CD4-positive, alpha-beta T cell (primary cell): ENCODE measurements around the gene COL4A6. TPM values are rescaled to one million over a fixed set of nuclear protein-coding genes. Genes with fewer than 3 reads are reported as not detected.

Experiments
- ATAC-seq: fragments of 200-7000 bp; cut with Tn5 transposase; one replicate; pipeline ENCODE4 v1.10.0; 2022; ENCODE audit warnings: mild to moderate bottlenecking; ENCODE audit not compliant: poor library complexity
- CTCF ChIA-PET: fragments of 350-600 bp; sonication (Branson Sonifier 250); formaldehyde crosslinking; loops from one replicate; lab custom pipeline; 2021; ENCODE audit warnings: antibody characterized with exemption, inconsistent platforms; lab: Charles Lee
- POLR2A ChIA-PET: fragments of 350-600 bp; sonication (Branson Sonifier 250); formaldehyde crosslinking; loops from one replicate; lab custom pipeline; 2021; ENCODE audit warnings: antibody characterized with exemption, inconsistent platforms; lab: Charles Lee
- DNase-seq, 14 experiments: peaks; one replicate each; pipeline ENCODE4 v3.0.0-alpha.2; 2013 to 2020; ENCODE audit warnings: mixed read lengths in 2 of 14
- H3K27ac ChIP-seq, 2 donors: one replicate each; pipeline versions ENCODE4 v1.5.1 to v1.7.0; 2013; ENCODE audit warnings: low read length in 2 of 2, low read depth in 1 of 2, mild to moderate bottlenecking in 1 of 2
- H3K27me3 ChIP-seq, 2 experiments: 1 replicate in 1 of 2; 2 replicates in 1 of 2; pipeline versions ENCODE4 v1.6.1 to v1.7.0; 2013; ENCODE audit warnings: low read length in 2 of 2, control low read depth in 1 of 2, mild to moderate bottlenecking in 1 of 2, moderate library complexity in 1 of 2; ENCODE audit not compliant: insufficient read depth in 2 of 2, control insufficient read depth in 1 of 2
- H3K36me3 ChIP-seq: one replicate; pipeline ENCODE4 v1.6.1; 2013; ENCODE audit warnings: low read length, control low read depth; ENCODE audit not compliant: insufficient read depth
- H3K4me1 ChIP-seq: one replicate; pipeline ENCODE4 v1.6.1; 2013; ENCODE audit warnings: low read length, control low read depth; ENCODE audit not compliant: insufficient read depth
- H3K4me3 ChIP-seq: one replicate; pipeline ENCODE4 v1.5.1; 2013; ENCODE audit warnings: mild to moderate bottlenecking, low read length, moderate library complexity
- H3K9me3 ChIP-seq, 2 experiments: 1 replicate in 1 of 2; 2 replicates in 1 of 2; pipeline versions ENCODE4 v1.6.1 to v1.7.0; 2013; ENCODE audit warnings: low read length in 2 of 2, mild to moderate bottlenecking in 2 of 2, control low read depth in 1 of 2, moderate library complexity in 1 of 2; ENCODE audit not compliant: control insufficient read depth in 1 of 2, insufficient read depth in 1 of 2
- H3K27ac Mint-ChIP-seq: one replicate; pipeline ENCODE4 v1.8.0; 2020; ENCODE audit warnings: mixed read lengths
- H3K27me3 Mint-ChIP-seq: one replicate; pipeline ENCODE4 v1.8.0; 2021; ENCODE audit warnings: mixed read lengths
- H3K36me3 Mint-ChIP-seq: one replicate; pipeline ENCODE4 v1.8.0; 2021; ENCODE audit warnings: low read depth, mixed read lengths
- H3K4me1 Mint-ChIP-seq: one replicate; pipeline ENCODE4 v1.8.0; 2021; ENCODE audit warnings: low read depth, mixed read lengths
- H3K4me3 Mint-ChIP-seq: one replicate; pipeline ENCODE4 v1.8.0; 2020; ENCODE audit warnings: mild to moderate bottlenecking, mixed read lengths
- H3K9me3 Mint-ChIP-seq: one replicate; pipeline ENCODE4 v1.8.0; 2020; ENCODE audit warnings: mixed read lengths
- intact Hi-C, 2 experiments: fragments of 100-400 bp; cut with DNase I in 1 of 2; cut with micrococcal nuclease in 1 of 2; formaldehyde crosslinking; loops; one replicate each; pipeline versions ENCODE4 v1.15.1 to v1.9.0; 2023 to 2025; cut with DNase I, micrococcal nuclease
- total RNA-seq, 174 experiments: library from RNA in 2 of 174; stranded (reverse) in 2 of 174; gene quantifications; one replicate each; pipeline ENCODE4 v1.2.3 and lab custom pipeline; 2021 to 2026
- TF ChIP-seq, protein P1 (sequence below): fragments of 200-600 bp; IDR thresholded peaks from one replicate; pipeline ENCODE4 v1.8.0; 2022; ENCODE audit warnings: antibody characterized with exemption, mild to moderate bottlenecking

Gene COL4A6
- total RNA-seq, 2 experiments from 2014 or later = not detected

DNA sequence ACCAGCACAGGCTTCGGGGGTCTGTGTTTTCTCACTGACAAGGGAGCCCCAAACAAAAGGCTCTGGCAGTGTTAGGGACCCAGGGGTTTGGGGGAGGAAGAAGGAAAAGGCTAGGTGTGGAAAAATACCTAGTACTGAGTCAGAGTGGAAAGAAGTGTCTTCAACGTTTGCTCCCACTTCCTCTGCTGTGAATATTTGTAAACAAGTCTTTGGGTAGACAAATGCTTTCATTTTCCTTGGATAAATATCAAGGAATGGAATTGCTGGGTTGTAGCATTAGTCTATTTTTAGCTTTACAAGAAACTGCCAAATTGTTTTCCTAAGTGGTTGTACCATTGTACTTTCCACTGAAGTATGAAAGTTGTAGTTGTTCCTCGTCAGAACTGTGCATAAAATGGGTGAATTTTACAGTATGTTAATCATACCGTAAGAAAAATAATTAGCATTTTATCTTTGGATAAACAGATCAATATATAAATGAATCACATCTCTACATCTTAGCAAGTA, 18.8 kb upstream of the COL4A6 start:
- ATAC-seq (no peak), DNase-seq (no peak)
- Histone ChIP-seq H3K27ac (no peak overlapping the region), H3K4me3 (no peak overlapping the region), H3K4me1 (no peaks in the 10 kb centered on the region), H3K9me3 (no peaks in the 10 kb centered on the region), H3K36me3 (no peaks in the 10 kb centered on the region), H3K27me3 (no peaks in the 10 kb centered on the region)
- Mint-ChIP-seq H3K9me3 (no peaks in the 10 kb centered on the region), H3K27me3 (no peaks in the 10 kb centered on the region), H3K36me3 (no peaks in the 10 kb centered on the region), H3K4me3 (no peak overlapping the region), H3K27ac (no peak overlapping the region), H3K4me1 (no peaks in the 10 kb centered on the region)
- TF ChIP-seq, protein P1, sequence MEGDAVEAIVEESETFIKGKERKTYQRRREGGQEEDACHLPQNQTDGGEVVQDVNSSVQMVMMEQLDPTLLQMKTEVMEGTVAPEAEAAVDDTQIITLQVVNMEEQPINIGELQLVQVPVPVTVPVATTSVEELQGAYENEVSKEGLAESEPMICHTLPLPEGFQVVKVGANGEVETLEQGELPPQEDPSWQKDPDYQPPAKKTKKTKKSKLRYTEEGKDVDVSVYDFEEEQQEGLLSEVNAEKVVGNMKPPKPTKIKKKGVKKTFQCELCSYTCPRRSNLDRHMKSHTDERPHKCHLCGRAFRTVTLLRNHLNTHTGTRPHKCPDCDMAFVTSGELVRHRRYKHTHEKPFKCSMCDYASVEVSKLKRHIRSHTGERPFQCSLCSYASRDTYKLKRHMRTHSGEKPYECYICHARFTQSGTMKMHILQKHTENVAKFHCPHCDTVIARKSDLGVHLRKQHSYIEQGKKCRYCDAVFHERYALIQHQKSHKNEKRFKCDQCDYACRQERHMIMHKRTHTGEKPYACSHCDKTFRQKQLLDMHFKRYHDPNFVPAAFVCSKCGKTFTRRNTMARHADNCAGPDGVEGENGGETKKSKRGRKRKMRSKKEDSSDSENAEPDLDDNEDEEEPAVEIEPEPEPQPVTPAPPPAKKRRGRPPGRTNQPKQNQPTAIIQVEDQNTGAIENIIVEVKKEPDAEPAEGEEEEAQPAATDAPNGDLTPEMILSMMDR = no peak
- intact Hi-C loops = no loop called here
- ChIA-PET CTCF (no interaction called here), POLR2A (no interaction called here)

DNA sequence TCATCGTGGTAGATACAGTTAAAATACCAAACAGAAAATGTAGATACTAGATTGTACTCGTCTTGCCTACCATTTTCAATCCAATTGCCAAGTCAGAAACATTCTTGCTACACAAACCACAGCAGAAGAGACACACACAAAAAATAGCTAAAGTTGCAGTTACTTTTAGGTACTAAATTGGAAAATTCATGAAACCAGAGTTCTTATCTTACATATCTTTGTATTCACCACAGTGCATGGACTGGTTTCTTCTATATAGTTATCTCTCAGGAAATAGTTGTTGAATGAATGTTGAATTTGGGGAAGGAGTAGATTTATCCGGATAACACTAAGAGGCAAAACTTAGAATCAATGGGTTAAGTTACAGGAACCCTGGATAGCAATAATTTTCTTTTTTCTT, 15.6 kb upstream of the COL4A6 start:
- DNase-seq (no peak), ATAC-seq (no peak)
- intact Hi-C loops = no loop called here
- no peaks in the 10 kb centered on the region for H3K4me1 Mint-ChIP-seq
- no peaks in the 10 kb centered on the region for H3K4me1 ChIP-seq
- H3K4me3 ChIP-seq = no peak overlapping the region
- H3K27me3 ChIP-seq = no peaks in the 10 kb centered on the region
- ChIA-PET POLR2A (no interaction called here), CTCF (no interaction called here)
- no peak overlapping the region for H3K4me3 Mint-ChIP-seq
- no peaks in the 10 kb centered on the region for H3K9me3 Mint-ChIP-seq
- H3K9me3 ChIP-seq = no peaks in the 10 kb centered on the region
- no peak overlapping the region for H3K27ac Mint-ChIP-seq
- no peaks in the 10 kb centered on the region for H3K36me3 ChIP-seq
- TF ChIP-seq, protein P1 = no peak
- no peaks in the 10 kb centered on the region for H3K36me3 Mint-ChIP-seq
- H3K27ac ChIP-seq = no peak overlapping the region
- H3K27me3 Mint-ChIP-seq = no peaks in the 10 kb centered on the region

DNA sequence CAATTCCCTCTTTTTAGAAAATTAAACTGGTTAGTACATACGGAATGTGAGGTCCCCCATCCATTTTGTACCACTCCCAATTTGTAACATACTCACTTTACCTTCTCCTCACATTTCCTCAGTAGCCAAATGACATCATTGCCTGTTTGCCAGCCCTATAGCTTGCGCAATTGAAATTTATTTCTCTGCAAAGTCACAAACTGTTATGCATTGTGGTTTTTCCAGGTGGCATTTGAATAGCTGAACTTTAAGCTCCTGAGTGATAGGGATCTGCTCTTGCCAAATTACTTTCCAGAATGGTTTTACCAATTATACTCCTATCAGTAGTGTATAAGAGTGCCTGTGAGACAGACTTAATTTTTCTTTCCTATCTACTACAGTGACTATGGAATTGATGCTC, 9.1 kb upstream of the COL4A6 start:
- Mint-ChIP-seq H3K27ac (no peak overlapping the region), H3K4me1 (no peaks in the 10 kb centered on the region), H3K27me3 (peaks cover 3% of the 10 kb centered on the region), H3K9me3 (no peaks in the 10 kb centered on the region), H3K4me3 (no peak overlapping the region), H3K36me3 (no peaks in the 10 kb centered on the region)
- TF ChIP-seq, protein P1 = no peak
- H3K36me3 ChIP-seq = no peaks in the 10 kb centered on the region
- H3K27ac ChIP-seq = no peak overlapping the region
- ATAC-seq (no peak), DNase-seq (no peak)
- ChIA-PET POLR2A (no interaction called here), CTCF (no interaction called here)
- no peaks in the 10 kb centered on the region for H3K4me1 ChIP-seq
- intact Hi-C loops = no loop called here
- H3K27me3 ChIP-seq = no peaks in the 10 kb centered on the region
- H3K4me3 ChIP-seq = no peak overlapping the region
- H3K9me3 ChIP-seq = no peaks in the 10 kb centered on the region
